H9 (cell line): ENCODE results near the gene ASB10. TPM values are rescaled to one million over a fixed set of nuclear protein-coding genes. Genes with fewer than 3 reads are reported as not detected.

Experiments used
- DNase-seq: peaks from one replicate; pipeline ENCODE4 v3.0.0-alpha.2; 2017
- H2AFZ ChIP-seq: one replicate; pipeline ENCODE4 v1.6.1; 2013; ENCODE audit warnings: mild to moderate bottlenecking, low read length, control low read depth, moderate library complexity
- H2AK5ac ChIP-seq: 2 replicates; pipeline ENCODE4 v1.6.1; 2013; ENCODE audit warnings: low read length, control low read depth, mixed read lengths; ENCODE audit not compliant: insufficient read length
- H2BK120ac ChIP-seq: one replicate; pipeline ENCODE4 v1.6.1; 2013; ENCODE audit warnings: low read depth, mild to moderate bottlenecking, low read length, control low read depth, inconsistent platforms; ENCODE audit not compliant: poor library complexity, severe bottlenecking
- H2BK12ac ChIP-seq: 2 replicates; pipeline ENCODE4 v1.6.1; 2013; ENCODE audit warnings: low read length, control low read depth, mixed read lengths, low read depth; ENCODE audit not compliant: insufficient read length
- H2BK15ac ChIP-seq: 2 replicates; pipeline ENCODE4 v1.6.1; 2013; ENCODE audit warnings: low read depth, low read length, control low read depth
- H2BK20ac ChIP-seq: one replicate; pipeline ENCODE4 v1.6.1; 2013; ENCODE audit warnings: low read depth, mild to moderate bottlenecking, low read length, control low read depth, inconsistent platforms; ENCODE audit not compliant: poor library complexity, severe bottlenecking
- H2BK5ac ChIP-seq: 2 replicates; pipeline ENCODE4 v1.6.1; 2013; ENCODE audit warnings: low read length, control low read depth, mixed read lengths; ENCODE audit not compliant: insufficient read length
- H3K14ac ChIP-seq: 2 replicates; pipeline ENCODE4 v1.6.1; 2013; ENCODE audit warnings: low read length, control low read depth; ENCODE audit not compliant: insufficient read depth
- H3K18ac ChIP-seq: 2 replicates; pipeline ENCODE4 v1.6.1; 2013; ENCODE audit warnings: low read depth, mild to moderate bottlenecking, mixed read lengths, low read length, control low read depth; ENCODE audit not compliant: insufficient read length
- H3K23ac ChIP-seq: 2 replicates; pipeline ENCODE4 v1.6.1; 2013; ENCODE audit warnings: low read length, control low read depth, mixed read lengths, low read depth; ENCODE audit not compliant: insufficient read length
- H3K23me2 ChIP-seq: 2 replicates; pipeline ENCODE4 v1.6.1; 2013; ENCODE audit warnings: low read depth, mild to moderate bottlenecking, mixed read lengths, low read length, control low read depth; ENCODE audit not compliant: insufficient read length, poor library complexity, severe bottlenecking
- H3K27ac ChIP-seq: 2 replicates; pipeline ENCODE4 v1.5.1; 2013; ENCODE audit warnings: low read length, control low read depth, mixed read lengths, low read depth; ENCODE audit not compliant: insufficient read length
- H3K27me3 ChIP-seq: 2 replicates; pipeline ENCODE4 v1.6.1; 2013; ENCODE audit warnings: low read length, control low read depth, inconsistent platforms; ENCODE audit not compliant: insufficient read depth
- H3K4ac ChIP-seq: 2 replicates; pipeline ENCODE4 v1.6.1; 2013; ENCODE audit warnings: low read depth, mild to moderate bottlenecking, control low read depth, inconsistent platforms, low read length, moderate library complexity
- H3K4me1 ChIP-seq: 2 replicates; pipeline ENCODE4 v1.6.1; 2013; ENCODE audit warnings: low read length, control low read depth, inconsistent platforms; ENCODE audit not compliant: insufficient read depth
- H3K4me2 ChIP-seq: 2 replicates; pipeline ENCODE4 v1.6.1; 2013; ENCODE audit warnings: low read length, control low read depth, mixed read lengths; ENCODE audit not compliant: insufficient read length, insufficient read depth
- H3K56ac ChIP-seq: 2 replicates; pipeline ENCODE4 v1.6.1; 2013; ENCODE audit warnings: low read depth, mild to moderate bottlenecking, mixed read lengths, low read length, control low read depth; ENCODE audit not compliant: insufficient read length
- H3K79me1 ChIP-seq: 2 replicates; pipeline ENCODE4 v1.6.1; 2013; ENCODE audit warnings: low read depth, mild to moderate bottlenecking, moderate library complexity, low read length, control low read depth, inconsistent platforms; ENCODE audit not compliant: insufficient read depth, poor library complexity, severe bottlenecking
- H3K79me2 ChIP-seq: 2 replicates; pipeline ENCODE4 v1.6.1; 2013; ENCODE audit warnings: low read length, control low read depth, inconsistent platforms; ENCODE audit not compliant: insufficient read depth
- H3K9ac ChIP-seq: 2 replicates; pipeline ENCODE4 v1.6.1; 2013; ENCODE audit warnings: low read length, control low read depth, mixed read lengths; ENCODE audit not compliant: insufficient read length; ENCODE audit errors: extremely low read depth
- H3K9me3 ChIP-seq: one replicate; pipeline ENCODE4 v1.6.1; 2013; ENCODE audit warnings: low read depth, low read length, inconsistent platforms; ENCODE audit not compliant: control insufficient read depth
- H3T11ph ChIP-seq: one replicate; pipeline ENCODE4 v1.6.1; 2013; ENCODE audit warnings: mild to moderate bottlenecking, low read length, control low read depth, inconsistent platforms
- H4K20me1 ChIP-seq: one replicate; pipeline ENCODE4 v1.6.1; 2013; ENCODE audit not compliant: control insufficient read depth, insufficient read length, insufficient read depth
- H4K5ac ChIP-seq: 2 replicates; pipeline ENCODE4 v1.6.1; 2013; ENCODE audit warnings: low read depth, mild to moderate bottlenecking, mixed read lengths, low read length, control low read depth; ENCODE audit not compliant: insufficient read length
- H4K8ac ChIP-seq: replicated peaks from 2 replicates; pipeline ENCODE4 v1.6.1; 2013; ENCODE audit warnings: low read length, control low read depth, mixed read lengths, low read depth; ENCODE audit not compliant: insufficient read length
- H4K91ac ChIP-seq: 2 replicates; pipeline ENCODE4 v1.6.1; 2013; ENCODE audit warnings: low read depth, mild to moderate bottlenecking, moderate library complexity, mixed read lengths, low read length, control low read depth; ENCODE audit not compliant: insufficient read length
- H3K27ac Mint-ChIP-seq, 3 experiments: 2 replicates in 2 of 3; 3 replicates in 1 of 3; pipeline ENCODE4 v1.8.0; 2020 to 2021; ENCODE audit warnings: mixed read lengths in 3 of 3, mild to moderate bottlenecking in 1 of 3, moderate library complexity in 1 of 3
- H3K27me3 Mint-ChIP-seq: 2 replicates; pipeline ENCODE4 v1.8.0; 2021; ENCODE audit warnings: low read depth, mild to moderate bottlenecking, moderate library complexity, mixed read lengths
- H3K36me3 Mint-ChIP-seq, 3 experiments: 2 replicates in 2 of 3; 3 replicates in 1 of 3; pipeline ENCODE4 v1.8.0; 2020 to 2021; ENCODE audit warnings: low read depth in 3 of 3, mixed read lengths in 3 of 3; ENCODE audit not compliant: insufficient read depth in 1 of 3
- H3K4me1 Mint-ChIP-seq, 2 experiments: 2 replicates each; pipeline ENCODE4 v1.8.0; 2020; ENCODE audit warnings: mixed read lengths in 2 of 2
- H3K4me3 Mint-ChIP-seq, 2 experiments: 2 replicates in 1 of 2; 3 replicates in 1 of 2; pipeline ENCODE4 v1.8.0; 2020 to 2021; ENCODE audit warnings: mild to moderate bottlenecking in 2 of 2, mixed read lengths in 2 of 2, moderate library complexity in 1 of 2
- H3K9me3 Mint-ChIP-seq, 2 experiments: 2 replicates in 1 of 2; 3 replicates in 1 of 2; pipeline ENCODE4 v1.8.0; 2020; ENCODE audit warnings: mild to moderate bottlenecking in 2 of 2, mixed read lengths in 2 of 2, moderate library complexity in 1 of 2
- WGBS: extraction: QIAGEN DNeasy Blood & Tissue Kit; methylation state at CpG from one replicate; pipeline ENCODE4 v1.1.7; 2013; ENCODE audit warnings: missing lambda C conversion rate, low lambda C conversion rate, mixed read lengths; ENCODE audit not compliant: insufficient read length; ENCODE audit errors: extremely low coverage; 5-methylcytosine and 5-hydroxymethylcytosine counted together
- total RNA-seq: library from RNA; stranded (reverse); gene quantifications from 2 replicates; pipeline ENCODE4 v1.2.1, GENCODE V29; 2021
- TF ChIP-seq, protein P1 (sequence below): fragments of 200-600 bp; sonication (generic); conservative IDR thresholded peaks from 3 replicates; pipeline ENCODE4 v1.8.0; 2021; ENCODE audit warnings: antibody characterized with exemption, mild to moderate bottlenecking

Gene ASB10
- total RNA-seq, 1 experiment from 2014 or later, result not detected

GRCh38 chr7:151168787-151169162 lies 18.3 kb downstream of the ASB10 start:
- TF ChIP-seq, protein P1, sequence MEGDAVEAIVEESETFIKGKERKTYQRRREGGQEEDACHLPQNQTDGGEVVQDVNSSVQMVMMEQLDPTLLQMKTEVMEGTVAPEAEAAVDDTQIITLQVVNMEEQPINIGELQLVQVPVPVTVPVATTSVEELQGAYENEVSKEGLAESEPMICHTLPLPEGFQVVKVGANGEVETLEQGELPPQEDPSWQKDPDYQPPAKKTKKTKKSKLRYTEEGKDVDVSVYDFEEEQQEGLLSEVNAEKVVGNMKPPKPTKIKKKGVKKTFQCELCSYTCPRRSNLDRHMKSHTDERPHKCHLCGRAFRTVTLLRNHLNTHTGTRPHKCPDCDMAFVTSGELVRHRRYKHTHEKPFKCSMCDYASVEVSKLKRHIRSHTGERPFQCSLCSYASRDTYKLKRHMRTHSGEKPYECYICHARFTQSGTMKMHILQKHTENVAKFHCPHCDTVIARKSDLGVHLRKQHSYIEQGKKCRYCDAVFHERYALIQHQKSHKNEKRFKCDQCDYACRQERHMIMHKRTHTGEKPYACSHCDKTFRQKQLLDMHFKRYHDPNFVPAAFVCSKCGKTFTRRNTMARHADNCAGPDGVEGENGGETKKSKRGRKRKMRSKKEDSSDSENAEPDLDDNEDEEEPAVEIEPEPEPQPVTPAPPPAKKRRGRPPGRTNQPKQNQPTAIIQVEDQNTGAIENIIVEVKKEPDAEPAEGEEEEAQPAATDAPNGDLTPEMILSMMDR, result no peak
- DNase-seq, result no peak
- Histone ChIP-seq H3K23ac (no peak overlapping the region), H3T11ph (no peak overlapping the region), H2AFZ (no peak overlapping the region), H4K91ac (no peak overlapping the region), H2AK5ac (no peak overlapping the region), H4K5ac (no peak overlapping the region), H2BK20ac (no peak overlapping the region), H3K9me3 (no peaks in the 10 kb centered on the region), H2BK120ac (no peak overlapping the region), H4K20me1 (no peaks in the 10 kb centered on the region), H3K9ac (no peak overlapping the region), H3K56ac (no peak overlapping the region), H3K79me2 (no peaks in the 10 kb centered on the region), H3K4me1 (no peaks in the 10 kb centered on the region), H3K27ac (no peak overlapping the region), H3K27me3 (peaks cover 45% of the 10 kb centered on the region), H3K4ac (no peak overlapping the region), H4K8ac (no peak overlapping the region), H3K79me1 (no peaks in the 10 kb centered on the region), H3K18ac (no peak overlapping the region), H3K4me2 (peak overlapping the region; percentile 25), H2BK12ac (no peak overlapping the region), H3K14ac (no peak overlapping the region), H3K23me2 (peaks cover 10% of the 10 kb centered on the region), H2BK5ac (no peak overlapping the region), H2BK15ac (no peak overlapping the region)
- H3K9me3 Mint-ChIP-seq, result peaks cover 14 to 19% of the 10 kb centered on the region in 2 experiments
- H3K27ac Mint-ChIP-seq, result no peak overlapping the region
- peaks cover 8 to 17% of the 10 kb centered on the region in 2 experiments; a peak in 3 of 4 replicates for H3K4me1 Mint-ChIP-seq
- no CpG with 5 or more reads among the region's 10 CpGs for WGBS
- peak overlapping the region in 1 of 2 experiments; percentile 80; a peak in 3 of 5 replicates for H3K4me3 Mint-ChIP-seq
- peaks cover 58% of the 10 kb centered on the region for H3K27me3 Mint-ChIP-seq
- no peaks in the 10 kb centered on the region; a peak in 2 of 7 replicates for H3K36me3 Mint-ChIP-seq
